ENCODE measurements around the gene ENDOU.

The ENDOU gene

GRCh38 chr12:47747126-47747525 lies 21.8 kb upstream of the ENDOU start:
- no peak overlapping the region for H3K4me3 ChIP-seq (ENCODE audit: low read depth, low read length)
- DNase-seq (ENCODE audit: low read depth): no peak
- no peak for TF ChIP-seq CTCF (conservative IDR thresholded peaks at IDR 0.05; ENCODE audit: low read depth, low read length)

- H3K4me3 ChIP-seq (ENCODE audit: low read depth, low read length): no peak overlapping the region
- DNase-seq (ENCODE audit: low read depth): no peak
- no peak for TF ChIP-seq CTCF (conservative IDR thresholded peaks at IDR 0.05; ENCODE audit: low read depth, low read length)
Measured at GRCh38 chr12:47746523-47746922, 21.2 kb upstream of the ENDOU start.

GRCh38 chr12:47746073-47746472 lies 20.8 kb upstream of the ENDOU start:
- no peak overlapping the region for H3K4me3 ChIP-seq (ENCODE audit: low read depth, low read length)
- no peak for TF ChIP-seq CTCF (conservative IDR thresholded peaks at IDR 0.05; ENCODE audit: low read depth, low read length)
- no peak for DNase-seq (ENCODE audit: low read depth)

GRCh38 chr12:47745485-47746041 lies 20.3 kb upstream of the ENDOU start:
- H3K4me3 ChIP-seq (ENCODE audit: low read depth, low read length): no peak overlapping the region
- no peak for TF ChIP-seq CTCF (conservative IDR thresholded peaks at IDR 0.05; ENCODE audit: low read depth, low read length)
- no peak for DNase-seq (ENCODE audit: low read depth)

- H3K4me3 ChIP-seq (ENCODE audit: low read depth, low read length): no peak overlapping the region
- TF ChIP-seq CTCF (conservative IDR thresholded peaks at IDR 0.05; ENCODE audit: low read depth, low read length): no peak
- no peak for DNase-seq (ENCODE audit: low read depth)
Measured at GRCh38 chr12:47744778-47745436, 19.6 kb upstream of the ENDOU start.

GRCh38 chr12:47744005-47744651 lies 18.8 kb upstream of the ENDOU start:
- TF ChIP-seq CTCF (conservative IDR thresholded peaks at IDR 0.05; ENCODE audit: low read depth, low read length): peak; percentile 56
- H3K4me3 ChIP-seq (ENCODE audit: low read depth, low read length): no peak overlapping the region
- no peak for DNase-seq (ENCODE audit: low read depth)
